Spleen (tissue), 11 donors: ENCODE data around the gene DIS3L. TPM values are rescaled to one million over a fixed set of nuclear protein-coding genes. Genes with fewer than 3 reads are reported as not detected.

Source experiments
- DNase-seq: peaks from one replicate; pipeline ENCODE4 v3.0.0-alpha.2; 2020
- H3K27ac ChIP-seq, 8 donors: fragments of 200-600 bp; sonication (generic) in 7 of 8; 1 replicate in 4 of 8; 2 replicates in 4 of 8; pipeline versions ENCODE4 v1.5.0 to v1.8.0; 2016 to 2021; ENCODE audit warnings: inconsistent platforms in 4 of 8, mild to moderate bottlenecking in 4 of 8, moderate library complexity in 1 of 8
- H3K27me3 ChIP-seq, 7 donors: fragments of 200-600 bp; sonication (generic) in 6 of 7; replicated peaks in 1 of 7; 1 replicate in 4 of 7; 2 replicates in 3 of 7; pipeline versions ENCODE4 v1.5.0 to v1.8.0; 2016 to 2021; ENCODE audit warnings: inconsistent platforms in 3 of 7, mild to moderate bottlenecking in 1 of 7
- H3K36me3 ChIP-seq, 6 donors: fragments of 200-600 bp; sonication (generic) in 5 of 6; 1 replicate in 4 of 6; 2 replicates in 2 of 6; pipeline versions ENCODE4 v1.5.0 to v1.8.0; 2016 to 2021; ENCODE audit warnings: inconsistent platforms in 2 of 6
- H3K4me1 ChIP-seq, 6 donors: fragments of 200-600 bp; sonication (generic) in 5 of 6; 1 replicate in 3 of 6; 2 replicates in 3 of 6; pipeline versions ENCODE4 v1.5.0 to v1.8.0; 2016 to 2021; ENCODE audit warnings: inconsistent platforms in 3 of 6
- H3K4me3 ChIP-seq, 8 donors: fragments of 200-600 bp; sonication (generic) in 7 of 8; 1 replicate in 4 of 8; 2 replicates in 4 of 8; pipeline versions ENCODE4 v1.5.0 to v1.8.0; 2016 to 2021; ENCODE audit warnings: inconsistent platforms in 4 of 8, mild to moderate bottlenecking in 4 of 8, moderate library complexity in 2 of 8
- H3K9me3 ChIP-seq, 8 donors: fragments of 200-600 bp; sonication (generic) in 7 of 8; 1 replicate in 4 of 8; 2 replicates in 4 of 8; pipeline versions ENCODE4 v1.5.0 to v1.8.0; 2016 to 2021; ENCODE audit warnings: inconsistent platforms in 4 of 8
- CTCF ChIP-seq, 11 experiments: fragments of 200-600 bp in 7 of 11; fragments of 450-650 bp in 4 of 11; sonication (generic) in 4 of 11; IDR thresholded peaks in 8 of 11; conservative IDR thresholded peaks in 3 of 11; 1 replicate in 7 of 11; 2 replicates in 4 of 11; pipeline versions ENCODE4 v1.4.0 to v1.8.0; 2016 to 2021; ENCODE audit warnings: antibody characterized with exemption in 11 of 11, inconsistent platforms in 4 of 11, mild to moderate bottlenecking in 1 of 11
- POLR2A ChIP-seq, 3 donors: fragments of 450-650 bp; IDR thresholded peaks; one replicate each; pipeline ENCODE4 v1.5.1; 2017; ENCODE audit warnings: antibody characterized with exemption in 3 of 3, mild to moderate bottlenecking in 1 of 3
- POLR2AphosphoS5 ChIP-seq, 3 donors: sonication (generic); formaldehyde crosslinking; IDR thresholded peaks; one replicate each; pipeline ENCODE4 v1.5.1; 2017; ENCODE audit warnings: antibody characterized with exemption in 3 of 3
- WGBS, 5 donors: extraction: QIAGEN DNeasy Blood & Tissue Kit in 3 of 5; methylation state at CpG; one replicate each; pipeline versions ENCODE4 v1.1.5 to v1.1.7; 2013 to 2018; 5-methylcytosine and 5-hydroxymethylcytosine counted together
- intact Hi-C: fragments of 100-400 bp; cut with DNase I; formaldehyde crosslinking; loops from one replicate; pipeline ENCODE4 v1.15.0; 2023; ENCODE audit warnings: low total_unique reads
- polyA plus RNA-seq, 3 donors: library from polyadenylated mRNA; stranded (reverse); fragments of 200-250 nt; gene quantifications; one replicate each; pipeline ENCODE4 v1.2.1, GENCODE V29; 2013
- total RNA-seq, 7 donors: library from RNA; depleted of rRNA in 3 of 7; stranded (reverse); fragments of >200 nt in 3 of 7; fragmentation: NEBNext Ultra II Directional in 4 of 7; extraction: Animal tissue kit (Norgen Biotek cat#: 25700) in 4 of 7; gene quantifications; one replicate each; pipeline versions ENCODE4 v1.1.0 to v1.2.1, GENCODE V29; 2016 to 2021
- donor health status: healthy with polysubstance abuse.
- donor health status: DM: no; HTN: no; CAD: no; lungs with moderate emphysema.
- donor health status: DM: no; HTN: no; CAD: no.
- donor health status: Bipolar disorder and iron deficiency.
- donor health status: healthy.
- donor health status: DM: no; HTN: no; CAD: no.
- donor health status: DM: yes; HTN: yes; CAD: no.

DIS3L gene
- total and polyA plus RNA-seq, 10 donors: 8.8 to 30.7 (median 25.4) TPM

GRCh38 chr15:66278056-66278455 is 15.3 kb upstream of the DIS3L start:
- WGBS, 5 donors: 85 to 93% (median 89%) methylated on average over 6 of the region's 6 CpGs

GRCh38 chr15:66278671-66279070 is 14.7 kb upstream of the DIS3L start:
- Histone ChIP-seq H3K4me3 (no peak overlapping the region), H3K4me1 (no peaks in the 10 kb centered on the region), H3K9me3 (no peaks in the 10 kb centered on the region), H3K27me3 (no peaks in the 10 kb centered on the region), H3K36me3 (no peaks in the 10 kb centered on the region), H3K27ac (no peak overlapping the region)
- 80 to 95% (median 87%) methylated on average over 6 of the region's 6 CpGs for WGBS, 5 donors
- DNase-seq: no peak
- TF ChIP-seq CTCF (IDR thresholded peaks at IDR 0.05 in 8 of 11, conservative IDR thresholded peaks at IDR 0.05 in 3 of 11): no peak
- TF ChIP-seq POLR2A (IDR thresholded peaks at IDR 0.05): no peak
- no peak for TF ChIP-seq POLR2AphosphoS5 (IDR thresholded peaks at IDR 0.05)
- intact Hi-C loops: no loop called here

More at GRCh38 chr15:66278056-66278455, 15.3 kb upstream of the DIS3L start:
- no peak overlapping the region for H3K4me3 ChIP-seq
- H3K27ac ChIP-seq: no peak overlapping the region
- intact Hi-C loops: no loop called here
- DNase-seq: no peak
- H3K36me3 ChIP-seq: no peaks in the 10 kb centered on the region
- TF ChIP-seq POLR2A (IDR thresholded peaks at IDR 0.05): no peak
- no peak for TF ChIP-seq CTCF (IDR thresholded peaks at IDR 0.05 in 8 of 11, conservative IDR thresholded peaks at IDR 0.05 in 3 of 11)
- TF ChIP-seq POLR2AphosphoS5 (IDR thresholded peaks at IDR 0.05): no peak
- no peaks in the 10 kb centered on the region for H3K27me3 ChIP-seq
- H3K4me1 ChIP-seq: no peaks in the 10 kb centered on the region
- H3K9me3 ChIP-seq: no peaks in the 10 kb centered on the region

GRCh38 chr15:66284271-66284670 is 9.1 kb upstream of the DIS3L start:
- Histone ChIP-seq H3K27ac (no peak overlapping the region), H3K9me3 (no peaks in the 10 kb centered on the region), H3K36me3 (peaks cover 0 to 5% (median 0%) of the 10 kb centered on the region in 6 donors), H3K27me3 (no peaks in the 10 kb centered on the region), H3K4me1 (peaks cover 0 to 17% (median 4%) of the 10 kb centered on the region in 6 donors), H3K4me3 (no peak overlapping the region)
- intact Hi-C loops: no loop called here
- no peak for TF ChIP-seq POLR2A (IDR thresholded peaks at IDR 0.05)
- TF ChIP-seq CTCF (IDR thresholded peaks at IDR 0.05 in 8 of 11, conservative IDR thresholded peaks at IDR 0.05 in 3 of 11): no peak
- TF ChIP-seq POLR2AphosphoS5 (IDR thresholded peaks at IDR 0.05): no peak
- WGBS, 5 donors: 88 to 96% (median 91%) methylated on average over 3 of the region's 3 CpGs
- DNase-seq: no peak

- 64 to 75% (median 66%) methylated on average over 6 of the region's 6 CpGs for WGBS, 5 donors
- no peaks in the 10 kb centered on the region for H3K27me3 ChIP-seq
- intact Hi-C loops: loop anchor here (5.0 kb wide), 1 partner anchor 303 kb away; no protein-coding TSS in a partner anchor
- TF ChIP-seq POLR2AphosphoS5 (IDR thresholded peaks at IDR 0.05) (no peak), POLR2A (IDR thresholded peaks at IDR 0.05) (no peak), CTCF (IDR thresholded peaks at IDR 0.05 in 8 of 11, conservative IDR thresholded peaks at IDR 0.05 in 3 of 11) (no peak)
- no peak overlapping the region for H3K27ac ChIP-seq
- no peak overlapping the region for H3K4me3 ChIP-seq
- DNase-seq: no peak
- no peaks in the 10 kb centered on the region for H3K9me3 ChIP-seq
- peaks cover 0 to 5% (median 0%) of the 10 kb centered on the region in 6 donors for H3K36me3 ChIP-seq
- peaks cover 0 to 25% (median 6%) of the 10 kb centered on the region in 6 donors for H3K4me1 ChIP-seq
These were observed 7.7 kb upstream of the DIS3L start for GRCh38 chr15:66285533-66286280.
